Neural crest cell (in vitro differentiated cells): ENCODE results near the gene CACUL1. TPM values are rescaled to one million over a fixed set of nuclear protein-coding genes. Genes with fewer than 3 reads are reported as not detected.

ENCODE experiments used
- DNase-seq: peaks from one replicate; pipeline ENCODE4 v3.0.0; 2021; ENCODE audit warnings: low read depth, mixed read lengths, low spot score
- H3K27ac Mint-ChIP-seq: one replicate; pipeline ENCODE4 v1.8.0; 2021; ENCODE audit warnings: mild to moderate bottlenecking, mixed read lengths; ENCODE audit not compliant: unreplicated experiment
- H3K27me3 Mint-ChIP-seq: 2 replicates; pipeline ENCODE4 v1.8.0; 2021; ENCODE audit warnings: low read depth, mild to moderate bottlenecking, mixed read lengths
- H3K36me3 Mint-ChIP-seq: 2 replicates; pipeline ENCODE4 v1.8.0; 2021; ENCODE audit warnings: low read depth, mild to moderate bottlenecking, mixed read lengths
- H3K4me1 Mint-ChIP-seq: 2 replicates; pipeline ENCODE4 v1.8.0; 2021; ENCODE audit warnings: mixed read lengths
- H3K4me3 Mint-ChIP-seq: one replicate; pipeline ENCODE4 v1.8.0; 2021; ENCODE audit warnings: mild to moderate bottlenecking, mixed read lengths
- H3K9me3 Mint-ChIP-seq: 2 replicates; pipeline ENCODE4 v1.8.0; 2021; ENCODE audit warnings: mixed read lengths
- total RNA-seq: library from RNA; stranded (reverse); gene quantifications from 2 replicates; pipeline ENCODE4 v1.2.1, GENCODE V29; 2021
- TF ChIP-seq, protein P1 (sequence below): fragments of 200-600 bp; sonication (generic); conservative IDR thresholded peaks from 2 replicates; pipeline ENCODE4 v1.5.0; 2021; ENCODE audit warnings: antibody characterized with exemption, mild to moderate bottlenecking

Gene CACUL1
- total RNA-seq, 1 donor from 2014 or later, result 45.2 TPM

DNA sequence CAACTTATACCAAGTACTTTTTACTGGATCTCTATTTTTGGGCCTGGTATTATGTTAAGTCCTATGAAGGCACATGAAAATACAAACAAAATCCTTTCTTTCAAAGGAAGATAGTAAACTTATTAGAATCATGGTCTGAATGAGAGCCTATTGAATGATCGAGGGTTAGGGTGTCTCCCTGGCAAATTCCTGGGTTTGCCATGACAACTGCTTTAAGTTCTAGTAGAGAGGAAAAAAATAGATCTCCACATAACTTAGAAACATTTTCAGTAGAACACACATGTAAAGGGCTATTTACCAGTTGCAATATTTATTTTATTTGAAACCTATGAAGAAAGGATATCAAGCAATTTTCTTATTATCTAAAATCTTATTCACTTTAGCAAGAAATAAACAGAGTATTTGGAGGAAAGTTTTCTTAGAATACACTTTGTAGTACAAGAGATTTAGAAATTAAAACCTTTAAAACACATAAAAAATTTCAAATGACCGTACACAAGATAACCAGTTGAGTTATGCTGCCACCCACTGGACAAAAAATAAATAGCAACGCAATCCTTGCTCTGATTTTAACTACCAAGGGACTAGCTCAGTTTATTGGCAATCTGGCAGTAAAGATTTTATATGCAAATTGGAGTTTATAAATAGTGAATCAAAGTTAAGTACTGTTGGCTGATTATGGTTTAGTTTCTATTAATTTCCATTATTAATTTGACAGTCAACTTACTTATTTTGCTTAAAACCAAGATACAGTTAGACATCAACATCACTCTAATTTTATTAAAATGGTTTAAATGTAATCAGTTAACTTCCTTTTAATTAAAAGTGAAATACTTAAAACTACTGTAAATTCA is 33.9 kb downstream of the CACUL1 start:
- DNase-seq, result peak; percentile 66
- Mint-ChIP-seq H3K9me3 (no peaks in the 10 kb centered on the region), H3K4me1 (peaks cover 5% of the 10 kb centered on the region), H3K36me3 (no peaks in the 10 kb centered on the region), H3K4me3 (no peak overlapping the region), H3K27ac (no peak overlapping the region), H3K27me3 (no peaks in the 10 kb centered on the region)
- TF ChIP-seq, protein P1, sequence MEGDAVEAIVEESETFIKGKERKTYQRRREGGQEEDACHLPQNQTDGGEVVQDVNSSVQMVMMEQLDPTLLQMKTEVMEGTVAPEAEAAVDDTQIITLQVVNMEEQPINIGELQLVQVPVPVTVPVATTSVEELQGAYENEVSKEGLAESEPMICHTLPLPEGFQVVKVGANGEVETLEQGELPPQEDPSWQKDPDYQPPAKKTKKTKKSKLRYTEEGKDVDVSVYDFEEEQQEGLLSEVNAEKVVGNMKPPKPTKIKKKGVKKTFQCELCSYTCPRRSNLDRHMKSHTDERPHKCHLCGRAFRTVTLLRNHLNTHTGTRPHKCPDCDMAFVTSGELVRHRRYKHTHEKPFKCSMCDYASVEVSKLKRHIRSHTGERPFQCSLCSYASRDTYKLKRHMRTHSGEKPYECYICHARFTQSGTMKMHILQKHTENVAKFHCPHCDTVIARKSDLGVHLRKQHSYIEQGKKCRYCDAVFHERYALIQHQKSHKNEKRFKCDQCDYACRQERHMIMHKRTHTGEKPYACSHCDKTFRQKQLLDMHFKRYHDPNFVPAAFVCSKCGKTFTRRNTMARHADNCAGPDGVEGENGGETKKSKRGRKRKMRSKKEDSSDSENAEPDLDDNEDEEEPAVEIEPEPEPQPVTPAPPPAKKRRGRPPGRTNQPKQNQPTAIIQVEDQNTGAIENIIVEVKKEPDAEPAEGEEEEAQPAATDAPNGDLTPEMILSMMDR, result peak; percentile 91

DNA sequence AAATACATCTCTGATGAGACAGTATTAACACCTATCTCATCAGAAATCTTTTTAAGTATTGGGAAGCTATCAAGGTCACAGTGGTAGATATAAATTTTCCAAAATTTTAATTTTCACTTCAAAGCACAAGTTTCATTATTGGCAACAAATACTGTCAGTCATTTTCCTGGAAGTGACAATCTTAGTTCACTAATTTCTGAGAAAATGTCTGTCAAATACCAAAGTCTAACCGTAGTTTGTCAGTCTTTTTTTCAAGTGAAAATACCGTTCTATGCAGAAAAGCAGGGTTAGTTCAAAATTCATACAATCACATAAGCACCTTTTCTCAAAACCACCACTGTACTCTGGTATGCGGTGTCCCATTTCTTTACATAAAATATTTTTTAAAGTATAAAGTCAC is 40.4 kb downstream of the CACUL1 start:
- Mint-ChIP-seq H3K27ac (no peak overlapping the region), H3K36me3 (peaks cover 3% of the 10 kb centered on the region), H3K4me3 (no peak overlapping the region), H3K9me3 (no peaks in the 10 kb centered on the region), H3K27me3 (no peaks in the 10 kb centered on the region), H3K4me1 (peaks cover 4% of the 10 kb centered on the region)
- TF ChIP-seq, protein P1, result no peak
- no peak for DNase-seq

DNA sequence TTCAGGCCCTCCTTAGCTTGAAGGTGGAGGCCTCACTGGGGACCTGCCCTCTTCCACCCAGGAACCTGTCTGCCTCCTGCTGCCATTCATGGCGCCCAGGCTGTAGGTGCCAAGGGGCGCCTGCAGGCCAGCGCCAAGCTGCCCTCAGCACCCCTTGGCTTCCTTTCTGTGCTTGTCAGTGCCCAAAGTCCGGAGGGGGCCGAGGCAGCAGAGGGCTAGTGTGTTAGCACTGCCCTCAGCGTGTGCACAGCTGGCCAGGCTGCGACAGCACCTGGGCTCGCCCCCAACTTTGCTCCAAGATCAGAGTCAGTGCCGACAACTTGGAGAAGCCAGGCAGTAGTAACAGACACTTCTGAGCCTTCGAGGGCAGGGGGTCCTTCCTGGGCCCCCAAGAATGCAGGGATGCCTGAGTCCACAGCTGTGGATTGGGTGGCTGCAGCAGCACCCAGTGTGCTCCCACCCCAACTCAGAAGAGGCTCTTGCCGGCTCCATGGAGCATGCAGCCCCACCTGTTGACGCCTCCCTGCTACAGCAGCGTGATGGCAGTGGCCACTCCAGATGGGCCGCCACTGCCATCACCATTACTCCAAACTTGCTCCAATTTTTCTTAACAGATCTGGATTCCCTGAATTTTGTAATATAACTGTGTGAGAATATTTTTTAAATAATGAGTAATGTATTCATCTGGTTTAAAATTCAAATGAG is 41.7 kb downstream of the CACUL1 start:
- no peaks in the 10 kb centered on the region for H3K9me3 Mint-ChIP-seq
- H3K4me3 Mint-ChIP-seq, result no peak overlapping the region
- H3K36me3 Mint-ChIP-seq, result peaks cover 3% of the 10 kb centered on the region
- TF ChIP-seq, protein P1, result peak; percentile 26
- DNase-seq, result no peak
- no peak overlapping the region for H3K27ac Mint-ChIP-seq
- peaks cover 12% of the 10 kb centered on the region for H3K4me1 Mint-ChIP-seq
- H3K27me3 Mint-ChIP-seq, result no peaks in the 10 kb centered on the region

DNA sequence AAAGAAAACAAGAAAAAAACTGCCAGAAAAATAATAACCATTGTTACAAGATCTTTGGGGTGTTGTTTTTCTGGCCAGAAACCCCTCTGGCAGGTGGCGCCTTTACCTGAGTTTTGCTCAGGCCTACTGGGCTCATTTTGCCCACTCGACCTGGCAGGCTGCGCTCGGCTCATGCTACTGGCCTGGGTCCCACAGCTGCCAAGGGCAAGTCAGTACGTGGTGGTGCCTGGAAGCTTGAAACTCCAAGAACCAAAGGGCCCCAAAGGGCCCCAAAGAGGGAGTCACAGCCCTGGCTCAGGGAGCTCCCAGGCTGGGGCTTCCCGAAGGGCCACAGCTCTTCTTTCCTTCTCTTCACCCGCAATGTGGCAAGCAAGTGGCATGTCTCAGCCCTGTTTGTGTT is 42.7 kb downstream of the CACUL1 start:
- Mint-ChIP-seq H3K4me1 (peaks cover 12% of the 10 kb centered on the region), H3K9me3 (no peaks in the 10 kb centered on the region), H3K27ac (no peak overlapping the region), H3K4me3 (no peak overlapping the region), H3K27me3 (no peaks in the 10 kb centered on the region), H3K36me3 (peaks cover 3% of the 10 kb centered on the region)
- TF ChIP-seq, protein P1, result no peak
- no peak for DNase-seq

DNA sequence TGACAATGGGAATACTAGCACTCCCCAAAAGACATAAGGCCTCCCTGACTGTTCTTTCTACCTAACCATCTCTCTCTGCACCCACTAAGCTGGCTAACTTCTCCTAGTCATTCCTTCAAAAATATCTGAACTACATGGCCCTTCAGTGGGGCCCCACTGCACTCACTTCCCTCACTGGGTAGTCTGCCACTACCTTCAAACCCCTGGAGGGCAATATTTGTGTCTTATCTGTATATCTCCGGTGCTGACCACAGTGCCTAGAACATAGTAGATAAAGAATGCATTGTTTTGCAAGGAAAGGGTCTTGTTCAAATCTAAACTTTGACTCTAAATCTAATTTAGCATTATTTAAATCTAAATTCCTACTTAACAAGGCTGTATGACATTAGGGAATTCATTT is 44.3 kb downstream of the CACUL1 start:
- H3K27ac Mint-ChIP-seq, result no peak overlapping the region

More for the DNA sequence above, 44.3 kb downstream of the CACUL1 start:
- no peak for DNase-seq
- no peaks in the 10 kb centered on the region for H3K27me3 Mint-ChIP-seq
- H3K36me3 Mint-ChIP-seq, result peaks cover 3% of the 10 kb centered on the region
- TF ChIP-seq, protein P1, result no peak
- no peaks in the 10 kb centered on the region for H3K9me3 Mint-ChIP-seq
- no peak overlapping the region for H3K4me3 Mint-ChIP-seq
- peaks cover 12% of the 10 kb centered on the region for H3K4me1 Mint-ChIP-seq
